HL-60 (cell line): Measurements from ENCODE around the gene TTLL11.
A peak's percentile ranks its signal among the peaks of the same experiment; 100 is the strongest.

Source experiments
- CTCF ChIP-seq: IDR thresholded peaks from one replicate; pipeline ENCODE4 v1.5.1; 2011; ENCODE audit warnings: low read length, control low read depth, inconsistent platforms; ENCODE audit not compliant: insufficient read depth
- GABPA ChIP-seq: IDR thresholded peaks from 2 replicates; pipeline ENCODE4 v1.6.1; 2012; ENCODE audit warnings: low read depth
- POLR2AphosphoS5 ChIP-seq: IDR thresholded peaks from 2 replicates; pipeline ENCODE4 v1.6.1; 2012; ENCODE audit warnings: low read depth
- SPI1 ChIP-seq: IDR thresholded peaks from 2 replicates; pipeline ENCODE4 v1.6.1; 2012; ENCODE audit warnings: low read depth, mild to moderate bottlenecking, borderline replicate concordance

GRCh38 chr9:121992571-121993212 is 100.4 kb downstream of the TTLL11 start:
- peak; percentile 61 for TF ChIP-seq CTCF
- TF ChIP-seq GABPA: no peak
- no peak for TF ChIP-seq POLR2AphosphoS5
- TF ChIP-seq SPI1: no peak
